Erythroblast (primary cell): ENCODE results near the gene ASCC2.

Experiments used
- GATA1 ChIP-seq: IDR thresholded peaks from 2 replicates; pipeline ENCODE4 v1.6.1; 2011; ENCODE audit warnings: low read depth, mild to moderate bottlenecking, control low read depth, low read length, moderate library complexity
- POLR2A ChIP-seq: IDR thresholded peaks from 2 replicates; pipeline ENCODE4 v1.6.1; 2011; ENCODE audit warnings: mild to moderate bottlenecking, low read length

DNA sequence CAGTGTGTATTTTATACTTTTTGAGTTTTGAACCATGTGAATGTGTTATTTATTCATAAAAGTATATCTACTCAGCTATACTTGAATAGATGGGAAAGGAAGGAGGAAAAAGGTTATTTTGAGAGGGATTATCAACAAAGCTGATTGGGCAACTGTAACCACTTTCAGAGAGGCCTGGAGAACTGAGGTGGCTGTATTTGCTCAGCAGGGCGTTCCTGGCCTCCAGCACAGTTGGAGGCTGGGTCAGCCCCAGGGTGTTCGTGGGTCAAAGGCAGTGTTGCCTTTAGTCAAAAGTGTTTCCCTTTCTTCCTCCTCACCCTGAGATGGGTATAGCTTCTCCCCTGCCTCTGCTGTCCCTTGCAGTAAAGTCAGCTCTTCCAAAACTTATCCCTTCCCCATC, 26.7 kb downstream of the ASCC2 start:
- TF ChIP-seq POLR2A = no peak
- no peak for TF ChIP-seq GATA1
